Measurements from ENCODE around the gene ERBB4.

Gene ERBB4

DNA sequence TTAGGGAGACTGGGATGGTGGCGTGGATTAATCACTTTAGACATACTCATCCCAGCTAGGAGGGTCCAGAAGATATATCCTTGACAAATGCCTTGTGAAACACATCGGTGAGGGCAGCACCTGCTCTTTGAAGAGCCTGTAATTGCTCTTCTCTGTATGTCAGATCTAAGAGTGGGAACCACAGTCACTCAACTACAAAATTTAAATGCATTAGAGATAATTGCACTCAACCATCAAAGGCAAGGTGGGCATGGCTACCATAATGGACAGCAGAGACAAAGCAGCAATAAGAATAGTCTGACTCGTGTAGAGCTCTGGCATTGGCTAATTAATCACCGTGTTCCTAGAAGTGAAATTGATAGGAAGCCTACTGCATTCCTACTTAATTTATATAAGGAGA is 96.8 kb downstream of the ERBB4 start:
- TF ChIP-seq EZH2phosphoT487 (IDR thresholded peaks at IDR 0.05; ENCODE audit: low read length) (no peak), EZH2 (optimal IDR thresholded peaks at IDR 0.05; ENCODE audit: low read depth, low read length) (no peak)
- TF ChIP-seq, protein P1, sequence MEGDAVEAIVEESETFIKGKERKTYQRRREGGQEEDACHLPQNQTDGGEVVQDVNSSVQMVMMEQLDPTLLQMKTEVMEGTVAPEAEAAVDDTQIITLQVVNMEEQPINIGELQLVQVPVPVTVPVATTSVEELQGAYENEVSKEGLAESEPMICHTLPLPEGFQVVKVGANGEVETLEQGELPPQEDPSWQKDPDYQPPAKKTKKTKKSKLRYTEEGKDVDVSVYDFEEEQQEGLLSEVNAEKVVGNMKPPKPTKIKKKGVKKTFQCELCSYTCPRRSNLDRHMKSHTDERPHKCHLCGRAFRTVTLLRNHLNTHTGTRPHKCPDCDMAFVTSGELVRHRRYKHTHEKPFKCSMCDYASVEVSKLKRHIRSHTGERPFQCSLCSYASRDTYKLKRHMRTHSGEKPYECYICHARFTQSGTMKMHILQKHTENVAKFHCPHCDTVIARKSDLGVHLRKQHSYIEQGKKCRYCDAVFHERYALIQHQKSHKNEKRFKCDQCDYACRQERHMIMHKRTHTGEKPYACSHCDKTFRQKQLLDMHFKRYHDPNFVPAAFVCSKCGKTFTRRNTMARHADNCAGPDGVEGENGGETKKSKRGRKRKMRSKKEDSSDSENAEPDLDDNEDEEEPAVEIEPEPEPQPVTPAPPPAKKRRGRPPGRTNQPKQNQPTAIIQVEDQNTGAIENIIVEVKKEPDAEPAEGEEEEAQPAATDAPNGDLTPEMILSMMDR (IDR thresholded peaks at IDR 0.05; ENCODE audit: low read length), result no peak
- H3K27ac ChIP-seq (ENCODE audit: low read length), result no peak overlapping the region
- no peak for DNase-seq

DNA sequence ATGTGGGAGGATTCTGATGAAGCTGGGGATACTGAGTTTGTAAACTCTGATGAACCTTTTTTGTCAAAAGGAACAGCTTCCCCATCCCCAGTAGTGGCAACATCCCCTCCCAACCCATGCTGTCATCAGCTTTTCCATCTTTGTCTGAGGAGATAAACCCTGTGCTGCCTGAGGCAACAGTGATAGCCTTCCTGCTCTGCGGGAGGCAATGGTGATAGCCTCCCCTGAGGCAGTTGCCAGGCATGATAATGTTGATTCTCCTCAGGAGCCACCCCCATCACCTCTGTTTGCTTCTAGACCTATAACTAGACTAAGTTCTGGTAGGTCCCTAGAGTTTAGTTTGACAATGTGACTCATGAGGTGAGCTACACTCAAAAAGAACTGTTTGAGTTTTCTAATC is 97.5 kb downstream of the ERBB4 start:
- Histone ChIP-seq H3K27me3 (replicated peaks; ENCODE audit: insufficient read depth, low read length) (no peaks in the 10 kb centered on the region), H3K9ac (ENCODE audit: low read length) (no peak overlapping the region), H3K27ac (ENCODE audit: low read length) (no peak overlapping the region), H3K79me2 (ENCODE audit: low read length) (no peaks in the 10 kb centered on the region), H3K4me1 (ENCODE audit: low read length) (no peaks in the 10 kb centered on the region), H2AFZ (ENCODE audit: low read length) (no peak overlapping the region), H3K9me3 (replicated peaks; ENCODE audit: insufficient read depth, low read length) (no peaks in the 10 kb centered on the region), H4K20me1 (ENCODE audit: insufficient read depth, low read length) (no peaks in the 10 kb centered on the region), H3K4me2 (ENCODE audit: low read depth, low read length) (no peak overlapping the region), H3K36me3 (replicated peaks; ENCODE audit: insufficient read depth, low read length) (no peaks in the 10 kb centered on the region), H3F3A (ENCODE audit: insufficient read depth, low read length) (no peaks in the 10 kb centered on the region), H3K4me3 (ENCODE audit: low read length) (no peak overlapping the region), H3K9me2 (replicated peaks; ENCODE audit: insufficient read depth, low read length) (no peaks in the 10 kb centered on the region)
- no peak for DNase-seq
- no peak for TF ChIP-seq EZH2 (optimal IDR thresholded peaks at IDR 0.05; ENCODE audit: low read depth, low read length)
- no peak for TF ChIP-seq EZH2phosphoT487 (IDR thresholded peaks at IDR 0.05; ENCODE audit: low read length)
- TF ChIP-seq, protein P1 (IDR thresholded peaks at IDR 0.05; ENCODE audit: low read length), result no peak

More for the DNA sequence above, 96.8 kb downstream of the ERBB4 start:
- no peak overlapping the region for H2AFZ ChIP-seq (ENCODE audit: low read length)
- H3K4me2 ChIP-seq (ENCODE audit: low read depth, low read length), result no peak overlapping the region
- H3K4me3 ChIP-seq (ENCODE audit: low read length), result no peak overlapping the region
- no peaks in the 10 kb centered on the region for H3K9me2 ChIP-seq (replicated peaks; ENCODE audit: insufficient read depth, low read length)
- no peaks in the 10 kb centered on the region for H3K27me3 ChIP-seq (replicated peaks; ENCODE audit: insufficient read depth, low read length)
- H4K20me1 ChIP-seq (ENCODE audit: insufficient read depth, low read length), result no peaks in the 10 kb centered on the region
- no peaks in the 10 kb centered on the region for H3F3A ChIP-seq (ENCODE audit: insufficient read depth, low read length)
- no peaks in the 10 kb centered on the region for H3K36me3 ChIP-seq (replicated peaks; ENCODE audit: insufficient read depth, low read length)
- H3K79me2 ChIP-seq (ENCODE audit: low read length), result no peaks in the 10 kb centered on the region
- H3K9me3 ChIP-seq (replicated peaks; ENCODE audit: insufficient read depth, low read length), result no peaks in the 10 kb centered on the region
- H3K4me1 ChIP-seq (ENCODE audit: low read length), result no peaks in the 10 kb centered on the region
- H3K9ac ChIP-seq (ENCODE audit: low read length), result no peak overlapping the region

DNA sequence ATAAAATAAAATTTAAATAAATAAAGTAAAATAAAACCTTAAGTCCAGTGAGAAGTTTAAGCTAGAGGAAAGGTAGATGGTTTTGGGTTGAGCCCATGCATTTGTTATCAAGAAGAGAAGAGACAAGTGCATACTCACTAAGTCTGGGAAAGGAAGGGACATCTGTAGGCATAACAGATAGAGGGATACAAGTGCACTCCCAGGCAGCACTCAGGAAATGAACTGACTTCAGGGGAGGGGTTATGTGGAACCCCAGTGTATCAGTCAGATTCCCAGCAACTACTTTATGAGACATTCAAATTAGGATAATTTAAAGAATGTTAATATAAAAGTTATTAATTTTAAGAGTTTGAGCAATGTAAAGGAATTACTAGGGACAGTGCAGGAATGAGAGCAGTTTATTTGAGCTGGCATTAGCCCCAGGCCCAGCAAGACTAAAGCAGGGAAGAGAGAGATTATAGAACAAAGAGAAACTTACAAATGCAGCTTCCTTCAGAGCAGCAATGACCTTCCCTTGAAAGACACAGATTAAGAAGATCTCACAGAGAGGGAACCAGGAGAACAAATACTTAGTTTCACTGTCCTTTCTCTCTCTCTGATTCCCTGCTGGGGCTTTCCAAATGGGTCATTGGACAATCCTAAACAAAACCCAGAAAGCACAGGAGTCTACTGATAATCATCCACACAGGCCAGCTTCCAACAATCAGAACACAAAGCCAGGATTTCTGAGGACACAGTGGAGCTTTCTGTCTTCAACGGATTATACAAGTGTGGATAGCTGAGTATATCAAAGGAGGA is 109.7 kb downstream of the ERBB4 start:
- no peak overlapping the region for H3K27ac ChIP-seq (ENCODE audit: low read length)
- H3K9me3 ChIP-seq (replicated peaks; ENCODE audit: insufficient read depth, low read length), result no peaks in the 10 kb centered on the region
- no peak overlapping the region for H3K4me3 ChIP-seq (ENCODE audit: low read length)
- H2AFZ ChIP-seq (ENCODE audit: low read length), result no peak overlapping the region
- no peak overlapping the region for H3K4me2 ChIP-seq (ENCODE audit: low read depth, low read length)
- H3K4me1 ChIP-seq (ENCODE audit: low read length), result no peaks in the 10 kb centered on the region
- no peaks in the 10 kb centered on the region for H3K79me2 ChIP-seq (ENCODE audit: low read length)
- H4K20me1 ChIP-seq (ENCODE audit: insufficient read depth, low read length), result no peaks in the 10 kb centered on the region
- no peaks in the 10 kb centered on the region for H3K36me3 ChIP-seq (replicated peaks; ENCODE audit: insufficient read depth, low read length)
- no peak for TF ChIP-seq EZH2phosphoT487 (IDR thresholded peaks at IDR 0.05; ENCODE audit: low read length)
- TF ChIP-seq, protein P1 (IDR thresholded peaks at IDR 0.05; ENCODE audit: low read length), result no peak
- TF ChIP-seq EZH2 (optimal IDR thresholded peaks at IDR 0.05; ENCODE audit: low read depth, low read length), result no peak
- H3K27me3 ChIP-seq (replicated peaks; ENCODE audit: insufficient read depth, low read length), result no peaks in the 10 kb centered on the region
- no peak for DNase-seq
- no peaks in the 10 kb centered on the region for H3K9me2 ChIP-seq (replicated peaks; ENCODE audit: insufficient read depth, low read length)
- no peaks in the 10 kb centered on the region for H3F3A ChIP-seq (ENCODE audit: insufficient read depth, low read length)
- no peak overlapping the region for H3K9ac ChIP-seq (ENCODE audit: low read length)

Measured in MM.1S (cell line).